ENCODE measurements around the gene DISP3.

Gene DISP3

DNA sequence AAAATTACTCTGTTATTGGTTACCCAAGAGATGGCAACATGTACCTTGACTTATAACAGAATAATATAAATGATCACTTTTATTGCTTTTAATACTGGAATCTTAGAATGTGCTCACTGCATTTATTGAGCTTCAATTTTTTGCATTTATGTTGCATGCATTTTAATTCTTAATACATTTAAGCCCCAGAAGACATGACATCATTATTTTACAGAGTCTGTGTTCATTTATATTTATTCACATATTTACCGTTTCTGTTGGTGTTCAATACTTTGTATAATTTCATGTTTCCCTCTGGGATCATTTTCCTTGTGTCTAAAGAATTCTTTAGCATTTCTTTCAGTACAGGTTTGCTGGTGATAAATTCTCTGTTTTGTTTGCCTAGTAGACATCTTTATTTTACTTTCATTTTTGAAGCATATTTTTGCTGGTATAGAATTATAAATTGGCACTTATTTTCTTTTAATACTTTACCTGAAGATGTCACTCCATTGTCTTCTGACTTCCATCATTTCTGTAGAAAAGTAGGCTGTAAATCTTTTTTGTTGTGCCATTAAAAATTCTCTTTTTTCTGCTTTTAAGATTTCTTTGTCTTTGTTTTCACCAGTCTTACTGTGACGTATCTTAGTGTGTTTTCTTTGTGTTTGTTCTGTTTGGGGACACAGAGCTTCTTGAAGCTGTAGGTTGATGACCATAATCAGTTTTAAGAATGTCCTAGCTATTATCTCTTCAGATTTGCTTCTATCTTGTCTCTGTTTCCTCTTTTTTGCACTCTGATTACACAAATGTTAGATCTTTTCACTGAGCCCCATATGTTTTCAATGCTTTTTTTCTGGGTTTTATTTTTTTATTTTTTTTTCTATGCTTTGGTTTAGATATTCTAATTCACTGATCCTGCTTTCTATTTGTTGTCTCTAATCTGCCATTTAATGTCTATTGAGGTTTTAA lies 26.9 kb downstream of the DISP3 start:
- no peaks in the 10 kb centered on the region for H3F3A ChIP-seq (ENCODE audit: insufficient read depth, low read length)
- H3K9ac ChIP-seq (ENCODE audit: low read length): no peak overlapping the region
- H3K79me2 ChIP-seq (ENCODE audit: insufficient read depth, low read length): no peaks in the 10 kb centered on the region
- H3K27ac ChIP-seq (ENCODE audit: low read depth, low read length, poor library complexity, severe bottlenecking): no peak overlapping the region
- H3K27me3 ChIP-seq (ENCODE audit: insufficient read depth, low read length): no peaks in the 10 kb centered on the region; the same call in 1 of the 2 replicates
- no peaks in the 10 kb centered on the region for H3K9me2 ChIP-seq (ENCODE audit: low read depth, low read length)
- H2AFZ ChIP-seq (ENCODE audit: low read length): no peak overlapping the region
- no peaks in the 10 kb centered on the region for H4K20me1 ChIP-seq (ENCODE audit: insufficient read depth, low read length)
- no peaks in the 10 kb centered on the region for H3K4me1 ChIP-seq (ENCODE audit: insufficient read depth, low read length, severe bottlenecking)
- H3K4me2 ChIP-seq (ENCODE audit: low read length): no peak overlapping the region
- peaks cover 20% of the 10 kb centered on the region for H3K9me3 ChIP-seq (ENCODE audit: low read length)
- no peaks in the 10 kb centered on the region for H3K36me3 ChIP-seq (ENCODE audit: insufficient read depth, low read length)
- H3K4me3 ChIP-seq (ENCODE audit: low read depth, low read length, poor library complexity, severe bottlenecking): no peak overlapping the region
- TF ChIP-seq, protein P1, sequence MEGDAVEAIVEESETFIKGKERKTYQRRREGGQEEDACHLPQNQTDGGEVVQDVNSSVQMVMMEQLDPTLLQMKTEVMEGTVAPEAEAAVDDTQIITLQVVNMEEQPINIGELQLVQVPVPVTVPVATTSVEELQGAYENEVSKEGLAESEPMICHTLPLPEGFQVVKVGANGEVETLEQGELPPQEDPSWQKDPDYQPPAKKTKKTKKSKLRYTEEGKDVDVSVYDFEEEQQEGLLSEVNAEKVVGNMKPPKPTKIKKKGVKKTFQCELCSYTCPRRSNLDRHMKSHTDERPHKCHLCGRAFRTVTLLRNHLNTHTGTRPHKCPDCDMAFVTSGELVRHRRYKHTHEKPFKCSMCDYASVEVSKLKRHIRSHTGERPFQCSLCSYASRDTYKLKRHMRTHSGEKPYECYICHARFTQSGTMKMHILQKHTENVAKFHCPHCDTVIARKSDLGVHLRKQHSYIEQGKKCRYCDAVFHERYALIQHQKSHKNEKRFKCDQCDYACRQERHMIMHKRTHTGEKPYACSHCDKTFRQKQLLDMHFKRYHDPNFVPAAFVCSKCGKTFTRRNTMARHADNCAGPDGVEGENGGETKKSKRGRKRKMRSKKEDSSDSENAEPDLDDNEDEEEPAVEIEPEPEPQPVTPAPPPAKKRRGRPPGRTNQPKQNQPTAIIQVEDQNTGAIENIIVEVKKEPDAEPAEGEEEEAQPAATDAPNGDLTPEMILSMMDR (IDR thresholded peaks at IDR 0.05; ENCODE audit: low read length): no peak
- TF ChIP-seq EZH2 (IDR thresholded peaks at IDR 0.05; ENCODE audit: borderline replicate concordance, low read length): no peak

DNA sequence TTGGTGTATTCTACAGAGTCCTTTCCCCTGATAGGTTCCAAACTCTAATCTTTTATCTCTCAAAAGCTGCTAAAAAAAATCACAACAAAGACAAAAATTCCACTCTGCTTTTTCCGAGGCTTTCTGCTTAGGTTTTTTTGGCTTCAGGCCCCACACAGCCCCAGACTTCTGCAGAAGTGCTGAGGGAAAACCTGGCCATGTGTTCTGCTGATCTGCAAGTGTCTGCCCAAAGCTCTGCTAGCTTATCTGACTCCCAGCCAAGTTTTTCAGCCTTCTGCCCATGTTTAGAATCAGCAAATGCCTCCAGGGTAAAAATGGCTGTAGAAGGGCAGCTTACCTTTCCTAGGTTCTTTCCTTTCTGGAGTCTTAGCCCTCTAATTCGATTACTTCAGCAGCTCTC lies 28.4 kb downstream of the DISP3 start:
- Histone ChIP-seq H3K27me3 (ENCODE audit: insufficient read depth, low read length) (no peaks in the 10 kb centered on the region; the same call in 1 of the 2 replicates), H3K9ac (ENCODE audit: low read length) (no peak overlapping the region), H3K9me2 (ENCODE audit: low read depth, low read length) (no peaks in the 10 kb centered on the region), H3K4me3 (ENCODE audit: low read depth, low read length, poor library complexity, severe bottlenecking) (no peak overlapping the region), H3K79me2 (ENCODE audit: insufficient read depth, low read length) (no peaks in the 10 kb centered on the region), H3K9me3 (ENCODE audit: low read length) (peaks cover 20% of the 10 kb centered on the region), H4K20me1 (ENCODE audit: insufficient read depth, low read length) (no peaks in the 10 kb centered on the region), H3K27ac (ENCODE audit: low read depth, low read length, poor library complexity, severe bottlenecking) (no peak overlapping the region), H3F3A (ENCODE audit: insufficient read depth, low read length) (no peaks in the 10 kb centered on the region), H3K36me3 (ENCODE audit: insufficient read depth, low read length) (no peaks in the 10 kb centered on the region), H3K4me1 (ENCODE audit: insufficient read depth, low read length, severe bottlenecking) (no peaks in the 10 kb centered on the region), H2AFZ (ENCODE audit: low read length) (no peak overlapping the region), H3K4me2 (ENCODE audit: low read length) (no peak overlapping the region)
- no peak for TF ChIP-seq EZH2 (IDR thresholded peaks at IDR 0.05; ENCODE audit: borderline replicate concordance, low read length)
- TF ChIP-seq, protein P1 (IDR thresholded peaks at IDR 0.05; ENCODE audit: low read length): no peak

DNA sequence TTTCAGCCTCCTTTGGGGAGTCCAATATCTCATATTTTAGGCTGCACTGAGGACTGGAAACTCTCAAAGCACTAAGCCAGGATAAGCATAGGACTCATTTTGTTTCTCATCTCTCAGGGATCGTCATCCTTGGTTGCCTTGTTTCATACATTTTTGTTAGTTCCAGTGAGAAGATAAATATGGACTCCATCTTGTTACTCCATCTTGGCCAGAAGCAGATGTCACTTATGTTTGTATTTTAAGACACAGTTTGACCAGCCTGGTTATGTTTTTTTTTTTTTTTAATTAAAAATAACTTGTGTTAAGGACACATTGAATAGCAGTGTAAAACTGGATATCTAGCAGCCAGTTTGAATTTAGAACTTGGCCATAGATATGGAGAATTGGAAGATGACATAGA lies 34.7 kb downstream of the DISP3 start:
- H3K4me2 ChIP-seq (ENCODE audit: low read length): no peak overlapping the region
- H4K20me1 ChIP-seq (ENCODE audit: insufficient read depth, low read length): no peaks in the 10 kb centered on the region
- H3K9me3 ChIP-seq (ENCODE audit: low read length): no peaks in the 10 kb centered on the region
- H3K27ac ChIP-seq (ENCODE audit: low read depth, low read length, poor library complexity, severe bottlenecking): no peak overlapping the region
- TF ChIP-seq EZH2 (IDR thresholded peaks at IDR 0.05; ENCODE audit: borderline replicate concordance, low read length): no peak
- TF ChIP-seq, protein P1 (IDR thresholded peaks at IDR 0.05; ENCODE audit: low read length): no peak
- no peaks in the 10 kb centered on the region for H3K4me1 ChIP-seq (ENCODE audit: insufficient read depth, low read length, severe bottlenecking)
- H3K9me2 ChIP-seq (ENCODE audit: low read depth, low read length): no peaks in the 10 kb centered on the region
- no peaks in the 10 kb centered on the region for H3K36me3 ChIP-seq (ENCODE audit: insufficient read depth, low read length)
- H3K27me3 ChIP-seq (ENCODE audit: insufficient read depth, low read length): no peaks in the 10 kb centered on the region
- H3K79me2 ChIP-seq (ENCODE audit: insufficient read depth, low read length): no peaks in the 10 kb centered on the region
- H3K9ac ChIP-seq (ENCODE audit: low read length): no peak overlapping the region
- no peaks in the 10 kb centered on the region for H3F3A ChIP-seq (ENCODE audit: insufficient read depth, low read length)
- H3K4me3 ChIP-seq (ENCODE audit: low read depth, low read length, poor library complexity, severe bottlenecking): no peak overlapping the region
- no peak overlapping the region for H2AFZ ChIP-seq (ENCODE audit: low read length)

Data from OCI-LY1 (cell line).